Stimulated activated naive B cell treated with anti-CD40 and anti-IgM and Interleukin-4, amounts not matched to agents 10 μg/mL and 1 μg/mL and 100 μg/mL, for 72 hours (primary cell): ENCODE data around the gene OR52N5.

ENCODE experiments used
- ATAC-seq, 2 donors: fragments of 150-1000 bp; cut with Tn5 transposase; replicated peaks; 2 replicates each; pipeline ENCODE4 v1.10.0; 2021; ENCODE audit warnings: moderate library complexity in 1 of 2
- DNase-seq: peaks from one replicate; pipeline ENCODE4 v3.0.0; 2021
- H3K27ac Mint-ChIP-seq: one replicate; pipeline ENCODE4 v1.8.0; 2022; ENCODE audit warnings: mild to moderate bottlenecking, mixed read lengths
- H3K27me3 Mint-ChIP-seq, 2 donors: one replicate each; pipeline ENCODE4 v1.8.0; 2022; ENCODE audit warnings: mixed read lengths in 2 of 2
- H3K36me3 Mint-ChIP-seq, 2 donors: one replicate each; pipeline ENCODE4 v1.8.0; 2022; ENCODE audit warnings: mixed read lengths in 2 of 2, mild to moderate bottlenecking in 1 of 2
- H3K4me1 Mint-ChIP-seq, 2 donors: one replicate each; pipeline ENCODE4 v1.8.0; 2022; ENCODE audit warnings: mixed read lengths in 2 of 2, mild to moderate bottlenecking in 1 of 2
- H3K4me3 Mint-ChIP-seq, 2 donors: one replicate each; pipeline ENCODE4 v1.8.0; 2022; ENCODE audit warnings: mild to moderate bottlenecking in 2 of 2, mixed read lengths in 2 of 2, moderate library complexity in 1 of 2
- H3K9me3 Mint-ChIP-seq, 2 donors: one replicate each; pipeline ENCODE4 v1.8.0; 2022; ENCODE audit warnings: mixed read lengths in 2 of 2, mild to moderate bottlenecking in 1 of 2

OR52N5 gene

GRCh38 chr11:5749836-5750235 lies 33.3 kb downstream of the OR52N5 start:
- Mint-ChIP-seq H3K36me3 (peaks cover 0 to under 1% of the 10 kb centered on the region in 2 donors), H3K4me1 (no peaks in the 10 kb centered on the region), H3K27ac (no peak overlapping the region), H3K9me3 (peaks cover 0 to 2% of the 10 kb centered on the region in 2 donors), H3K27me3 (no peaks in the 10 kb centered on the region), H3K4me3 (no peak overlapping the region)
- DNase-seq, result no peak
- no peak for ATAC-seq

- Mint-ChIP-seq H3K4me1 (no peaks in the 10 kb centered on the region), H3K4me3 (no peak overlapping the region), H3K27me3 (no peaks in the 10 kb centered on the region), H3K9me3 (peaks cover 8 to 11% of the 10 kb centered on the region in 2 donors), H3K36me3 (peaks cover 3 to 6% of the 10 kb centered on the region in 2 donors), H3K27ac (no peak overlapping the region)
- DNase-seq, result no peak
- ATAC-seq, result no peak
Measured at GRCh38 chr11:5746614-5747013, 36.5 kb downstream of the OR52N5 start.

- no peak for ATAC-seq
- no peak overlapping the region for H3K4me3 Mint-ChIP-seq
- H3K9me3 Mint-ChIP-seq, result peaks cover 5 to 26% of the 10 kb centered on the region in 2 donors
- H3K27ac Mint-ChIP-seq, result no peak overlapping the region
- no peak for DNase-seq
- no peaks in the 10 kb centered on the region for H3K4me1 Mint-ChIP-seq
- peaks cover 16 to 25% of the 10 kb centered on the region in 2 donors for H3K36me3 Mint-ChIP-seq
- H3K27me3 Mint-ChIP-seq, result peaks cover 0 to 8% of the 10 kb centered on the region in 2 donors
Measured at GRCh38 chr11:5738431-5738830, 44.7 kb downstream of the OR52N5 start.

- Mint-ChIP-seq H3K4me1 (no peaks in the 10 kb centered on the region), H3K36me3 (peaks cover 16 to 25% of the 10 kb centered on the region in 2 donors), H3K27ac (no peak overlapping the region), H3K27me3 (peaks cover 0 to 8% of the 10 kb centered on the region in 2 donors), H3K9me3 (peaks cover 5 to 26% of the 10 kb centered on the region in 2 donors), H3K4me3 (no peak overlapping the region)
- ATAC-seq (no peak), DNase-seq (no peak)
Measured at GRCh38 chr11:5737670-5738392, 45.3 kb downstream of the OR52N5 start.

- Mint-ChIP-seq H3K4me1 (no peaks in the 10 kb centered on the region), H3K4me3 (no peak overlapping the region), H3K27ac (no peak overlapping the region), H3K27me3 (peaks cover 0 to 8% of the 10 kb centered on the region in 2 donors), H3K9me3 (peaks cover 5 to 23% of the 10 kb centered on the region in 2 donors), H3K36me3 (peaks cover 16 to 25% of the 10 kb centered on the region in 2 donors)
- ATAC-seq (no peak), DNase-seq (no peak)
Measured at GRCh38 chr11:5737091-5737490, 46.1 kb downstream of the OR52N5 start.

GRCh38 chr11:5736396-5736795 lies 46.8 kb downstream of the OR52N5 start, which contains the start of gene OR56B1:
TSS of gene OR56B1 (plus strand) at chr11:5736448. CDS start at chr11:5736517, 69 bp downstream.
- Mint-ChIP-seq H3K27ac (no peak within 1 kb of the TSS), H3K27me3 (peaks cover 0 to 8% of the 10 kb centered on the region in 2 donors), H3K9me3 (peaks cover 3 to 16% of the 10 kb centered on the region in 2 donors)

GRCh38 chr11:5727691-5728090 lies 55.5 kb downstream of the OR52N5 start:
- Mint-ChIP-seq H3K27ac (no peak overlapping the region), H3K27me3 (no peaks in the 10 kb centered on the region), H3K4me3 (no peak overlapping the region), H3K4me1 (no peaks in the 10 kb centered on the region), H3K9me3 (no peaks in the 10 kb centered on the region), H3K36me3 (peaks cover 2 to 11% of the 10 kb centered on the region in 2 donors)
- ATAC-seq (no peak), DNase-seq (no peak)

More at GRCh38 chr11:5736396-5736795, 46.8 kb downstream of the OR52N5 start, which contains the start of gene OR56B1:
- DNase-seq (no peak), ATAC-seq (no peak)
- no peak within 1 kb of the TSS for H3K4me3 Mint-ChIP-seq
- no peaks in the 10 kb centered on the region for H3K4me1 Mint-ChIP-seq
- H3K36me3 Mint-ChIP-seq, result peaks cover 11 to 18% of the 10 kb centered on the region in 2 donors

- Mint-ChIP-seq H3K4me1 (no peaks in the 10 kb centered on the region), H3K27ac (no peak overlapping the region), H3K4me3 (no peak overlapping the region), H3K27me3 (no peaks in the 10 kb centered on the region), H3K9me3 (no peaks in the 10 kb centered on the region), H3K36me3 (peaks cover 2 to 11% of the 10 kb centered on the region in 2 donors)
- no peak for ATAC-seq
- no peak for DNase-seq
Measured at GRCh38 chr11:5726351-5726750, 56.8 kb downstream of the OR52N5 start.
